ENCODE results near the gene RNF26.

The RNF26 gene

DNA sequence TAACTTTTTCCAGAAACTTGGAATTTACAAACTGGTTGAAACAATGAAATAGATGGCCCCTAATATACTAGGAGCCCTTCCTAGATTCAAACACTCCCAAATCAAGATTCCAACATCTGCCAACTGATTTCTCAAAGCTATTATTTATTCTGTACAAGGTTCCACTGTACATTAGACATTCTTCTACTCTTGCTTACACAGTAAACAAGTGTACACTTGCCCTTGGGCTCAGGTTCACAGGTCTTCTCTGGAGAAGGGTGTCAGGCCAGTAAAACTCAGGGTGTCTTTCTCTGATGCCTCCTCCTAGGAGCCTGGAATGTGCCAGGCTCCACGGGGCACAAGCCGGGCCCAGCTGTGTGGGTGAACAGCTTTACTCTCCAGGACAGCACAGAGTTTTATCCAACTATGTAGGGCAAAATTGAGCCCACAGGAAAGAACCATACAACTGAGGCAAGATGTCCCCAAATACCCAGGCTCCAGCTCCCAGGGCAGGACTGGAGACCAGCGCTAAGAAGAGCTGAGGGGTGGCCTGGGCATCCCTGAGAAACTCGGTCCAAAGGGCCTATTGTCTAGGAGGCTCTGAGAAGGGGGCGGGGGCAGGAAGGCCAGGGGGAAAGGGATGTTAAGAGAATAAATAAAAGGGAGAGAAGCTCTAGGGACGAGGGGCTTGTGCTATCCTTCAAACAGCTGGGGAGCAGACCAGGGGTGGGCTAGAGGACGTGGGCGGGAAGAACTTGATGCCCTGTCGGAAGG is 20.9 kb downstream of the RNF26 start:
- no peak for DNase-seq (ENCODE audit: low read depth in 3 of 3)

DNA sequence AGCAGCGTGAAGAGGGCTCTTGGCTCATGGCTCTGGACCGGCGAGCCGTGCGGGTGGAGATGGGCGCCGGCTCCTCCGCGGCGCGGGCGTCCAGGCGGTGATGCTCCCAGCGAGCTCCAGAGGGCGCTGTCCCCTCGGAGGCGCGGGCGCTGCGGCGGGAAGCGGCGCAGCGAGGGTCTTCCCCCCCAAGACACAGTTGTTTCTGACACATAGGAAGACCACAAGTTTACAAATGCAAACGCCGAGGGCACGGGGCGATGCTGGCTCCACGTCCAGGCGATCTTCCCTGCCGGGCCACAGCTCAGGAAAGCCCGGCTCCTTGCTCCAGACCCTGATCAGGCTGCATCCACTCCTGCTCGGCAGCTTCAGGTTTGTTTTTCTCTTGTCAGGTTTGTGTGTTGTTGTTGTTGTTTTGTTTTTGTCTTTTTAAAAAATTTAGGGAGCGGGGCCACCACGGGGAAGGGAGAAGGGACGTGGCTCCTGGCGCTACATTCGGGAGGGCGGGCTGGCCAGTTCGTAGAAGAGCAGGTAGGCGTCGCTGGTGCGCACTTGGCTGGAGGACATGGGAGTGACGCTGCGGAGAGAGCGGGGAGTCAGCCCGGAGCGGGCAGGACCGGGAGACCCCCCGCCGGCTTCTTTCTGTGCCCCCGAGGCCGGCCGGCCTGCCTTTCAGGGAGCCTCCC is 22.2 kb downstream of the RNF26 start:
- DNase-seq (ENCODE audit: low read depth in 3 of 3) = peak; percentile 42 to 59 (median 54)

DNA sequence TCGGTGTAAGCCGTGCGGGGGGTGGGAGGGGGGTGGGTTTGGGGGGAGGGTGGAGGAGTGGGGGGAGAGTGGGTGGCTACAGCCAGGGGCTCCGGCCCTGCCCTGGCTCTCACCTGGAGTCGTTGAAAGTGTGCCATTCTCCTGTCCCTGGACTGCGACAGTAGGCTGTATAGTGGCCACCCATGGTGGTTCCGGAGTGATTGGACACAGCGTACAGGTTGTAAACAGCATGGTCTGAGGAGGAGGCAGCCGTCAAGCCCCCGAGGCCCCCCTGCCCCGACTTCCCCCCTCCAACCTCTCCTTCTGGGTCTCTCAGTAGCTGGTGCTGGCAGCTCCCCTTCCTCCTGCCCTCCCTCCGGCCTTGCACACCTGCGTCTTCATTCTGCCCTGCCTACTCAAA is 22.7 kb downstream of the RNF26 start:
- DNase-seq (ENCODE audit: low read depth in 3 of 3) = no peak

DNA sequence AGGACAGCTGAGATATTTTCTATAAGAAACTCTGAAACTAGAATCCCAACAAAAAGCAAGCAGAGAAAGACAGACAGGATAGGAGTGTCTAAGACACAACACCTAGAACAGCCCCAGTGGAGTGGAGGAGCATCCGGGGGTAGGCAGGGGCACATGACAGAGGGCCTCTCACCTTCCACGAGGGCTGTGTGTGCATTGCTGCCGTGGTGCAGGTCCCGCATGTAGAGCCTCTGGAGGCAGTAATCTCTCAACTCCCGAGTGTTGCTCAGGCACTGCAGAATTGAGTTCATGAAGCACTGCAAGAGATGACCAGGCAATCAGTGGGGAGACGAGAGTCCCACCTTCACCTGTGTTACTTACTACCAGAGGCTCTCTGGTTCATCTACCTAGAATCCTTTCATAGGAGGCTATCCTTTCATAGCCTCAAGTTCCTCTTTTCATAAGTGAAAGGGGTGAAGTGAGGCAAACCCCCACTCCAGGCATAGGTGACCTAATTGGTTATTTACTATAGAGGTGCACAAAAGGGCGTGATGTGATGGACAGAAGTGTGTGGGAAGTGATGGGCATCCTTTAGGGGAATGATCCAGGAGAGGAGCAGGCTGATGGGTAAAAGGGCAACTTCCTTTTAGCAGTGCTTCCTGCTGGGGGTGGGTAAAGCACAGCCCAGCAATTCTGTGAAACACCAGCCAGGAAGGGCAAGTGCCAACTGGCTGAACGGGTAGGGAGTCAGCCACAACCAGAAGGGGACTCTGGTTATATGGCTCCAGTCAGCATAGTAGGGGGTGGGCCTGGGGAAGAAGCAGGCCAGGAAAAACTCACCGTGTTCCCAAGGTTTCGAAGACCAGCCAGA is 25.3 kb downstream of the RNF26 start:
- no peak for DNase-seq (ENCODE audit: low read depth in 3 of 3)

DNA sequence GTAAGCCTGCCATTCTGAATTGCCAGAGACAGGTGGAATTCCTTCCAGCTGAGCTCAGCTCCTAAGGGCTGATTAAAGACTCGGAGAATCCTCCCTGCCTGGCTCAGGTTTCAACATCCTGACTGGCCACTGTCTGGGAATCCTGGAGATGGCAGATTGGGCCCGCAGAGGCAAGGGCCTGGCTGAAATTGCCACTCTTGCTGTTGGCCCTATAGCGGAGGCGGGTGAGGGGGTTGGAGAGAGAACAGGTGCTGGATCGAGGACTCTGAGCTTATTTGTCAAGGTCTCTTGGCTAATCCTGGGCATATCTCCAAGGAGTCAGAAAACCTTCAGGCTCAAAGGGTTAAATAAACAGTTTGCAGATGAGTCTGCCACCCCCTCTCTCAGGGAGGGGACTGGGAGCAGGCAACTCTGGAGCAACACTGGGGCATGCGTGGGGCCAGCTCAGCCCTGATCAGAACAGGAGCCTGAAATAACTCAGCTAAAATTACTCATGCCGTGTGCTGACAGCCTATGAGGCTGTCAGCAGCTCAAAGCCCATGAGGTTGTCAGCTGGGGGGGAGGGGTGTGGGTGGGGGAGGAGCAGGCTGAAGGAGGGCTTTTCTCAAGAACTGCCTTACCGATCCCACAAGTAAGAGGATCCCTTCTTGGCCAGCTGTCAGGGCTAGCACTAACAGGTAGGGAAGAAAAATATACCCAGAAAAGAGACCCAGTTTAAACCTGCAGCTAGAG is 26.9 kb downstream of the RNF26 start:
- DNase-seq (ENCODE audit: low read depth in 3 of 3) = no peak

DNA sequence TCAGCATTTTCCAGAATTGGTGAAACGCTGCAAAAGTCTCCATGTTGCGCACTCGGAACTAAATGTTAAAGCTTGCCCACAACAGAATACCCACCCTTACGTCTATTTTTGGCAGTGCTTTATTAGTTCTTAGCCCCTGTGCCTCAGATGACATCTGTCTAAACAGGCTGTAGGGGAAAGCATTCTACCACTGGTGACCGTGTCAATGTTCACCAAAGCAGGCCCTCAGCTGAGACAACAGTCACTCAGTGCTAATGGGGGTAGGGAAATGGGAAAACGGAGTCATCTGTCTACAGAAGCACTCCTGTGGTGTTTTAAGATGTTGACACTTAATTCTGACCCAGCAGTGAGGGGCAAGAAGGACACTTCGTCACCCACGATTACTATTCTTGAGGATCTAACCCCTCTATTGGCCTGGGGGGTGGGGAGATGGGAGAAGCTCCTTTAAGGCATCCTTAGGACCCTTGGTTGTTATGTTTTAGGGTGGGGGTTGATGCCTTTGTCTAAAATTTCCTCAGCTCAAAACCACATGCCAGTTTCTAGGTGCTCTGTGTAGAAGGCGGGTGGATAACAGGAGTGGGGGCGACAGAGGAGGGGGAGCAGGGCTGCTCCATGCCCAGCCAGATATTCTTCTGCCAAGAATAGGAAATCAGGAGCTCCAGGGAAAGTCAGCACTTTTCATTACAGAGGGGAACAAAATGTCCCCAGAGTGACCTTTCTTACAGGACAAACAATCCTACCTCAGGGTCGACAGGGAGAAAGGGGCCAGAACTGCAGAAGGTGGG is 27.8 kb downstream of the RNF26 start:
- DNase-seq (ENCODE audit: low read depth in 3 of 3) = no peak

DNA sequence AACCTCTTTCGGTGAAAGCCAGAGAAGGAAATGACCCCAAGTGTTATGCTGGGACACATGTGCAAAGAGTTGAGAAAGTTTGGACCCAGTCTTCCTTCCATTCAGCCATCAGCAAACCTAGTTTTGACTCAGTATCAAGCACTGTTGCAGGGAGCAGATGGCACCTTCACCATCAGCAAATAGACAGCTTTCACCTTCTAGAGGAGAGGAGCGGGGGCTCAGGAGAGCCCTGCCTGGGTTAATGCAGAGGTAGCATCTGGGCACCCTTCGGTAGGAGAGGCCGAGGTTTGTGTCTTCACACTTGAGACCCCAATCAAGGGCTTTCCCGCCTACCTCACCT is 28.4 kb downstream of the RNF26 start:
- no peak for DNase-seq (ENCODE audit: low read depth in 3 of 3)

DNA sequence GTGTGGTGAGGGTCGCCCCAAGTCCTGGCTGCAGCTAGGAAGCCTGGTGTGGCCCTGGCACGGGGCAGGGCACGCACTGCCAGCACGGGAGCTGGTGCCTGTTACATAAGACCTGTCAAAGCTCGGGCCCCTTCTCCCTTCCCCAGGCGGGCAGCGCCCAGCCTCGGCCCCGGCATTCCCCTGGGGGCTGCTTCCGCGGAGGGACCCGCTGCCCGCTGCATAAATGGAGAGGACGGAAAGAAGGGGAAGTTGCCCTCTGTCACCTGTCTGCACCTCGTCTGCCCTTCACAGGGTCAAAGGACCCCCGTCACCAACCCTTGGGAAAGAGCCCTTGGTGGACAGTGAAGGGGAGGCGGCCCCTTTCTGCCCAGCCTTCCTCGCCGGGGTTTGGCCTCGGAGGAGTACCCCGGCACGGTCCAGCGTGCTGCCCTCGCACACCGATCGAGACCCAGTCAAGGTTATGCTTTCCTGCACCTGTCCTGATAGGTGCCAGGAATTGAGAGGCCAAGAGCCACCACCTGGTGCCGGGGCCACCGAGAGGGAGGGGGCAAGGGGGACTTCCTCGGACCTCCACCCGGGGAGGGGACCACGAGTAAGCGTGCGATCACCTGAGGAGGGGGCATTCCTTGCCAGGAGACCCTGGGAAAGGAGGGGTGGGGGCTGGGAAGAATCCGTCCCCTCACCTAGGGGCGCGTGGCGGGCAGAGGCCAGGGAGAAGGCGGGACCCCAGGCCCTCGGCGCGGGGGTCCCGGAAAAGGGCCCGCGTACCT is 28.9 kb downstream of the RNF26 start:
- DNase-seq (ENCODE audit: low read depth in 3 of 3) = no peak

DNA sequence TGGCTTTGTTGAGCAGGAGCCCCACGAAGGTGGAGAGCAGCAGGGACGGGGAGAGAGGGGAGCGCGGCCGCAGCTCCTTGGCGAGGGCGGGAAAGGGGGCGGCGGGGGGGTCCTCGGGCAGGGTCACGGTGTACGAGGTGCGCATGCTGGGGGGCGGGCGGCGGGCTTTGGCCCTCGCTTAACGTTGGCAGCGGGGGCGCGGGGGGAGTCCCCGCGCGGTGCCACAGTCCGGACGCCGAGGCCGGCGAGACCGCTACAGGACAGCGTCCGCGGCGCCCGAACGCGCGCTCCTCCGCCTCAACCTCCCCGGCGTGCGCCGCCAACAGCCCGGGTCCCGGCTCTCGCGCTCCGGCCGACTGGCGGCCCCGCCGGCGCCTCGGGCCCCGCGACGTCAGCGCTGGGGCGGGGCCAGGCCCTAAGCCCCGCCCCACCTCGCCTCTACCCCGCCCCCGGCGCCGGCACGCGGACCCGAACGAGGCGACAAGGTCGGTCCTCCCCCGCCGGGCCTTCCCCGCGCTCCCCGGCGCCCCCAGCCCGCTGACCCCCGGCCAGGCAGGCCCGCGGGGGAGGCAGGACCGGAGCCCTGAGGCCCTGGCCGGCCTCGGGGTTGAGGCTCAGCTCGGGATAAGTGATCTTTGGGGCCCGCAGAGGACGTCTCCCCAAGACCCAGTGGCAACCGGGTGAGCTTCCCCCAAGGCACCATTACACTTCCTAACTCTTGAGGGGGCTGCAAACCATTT is 29.7 kb downstream of the RNF26 start:
- DNase-seq (ENCODE audit: low read depth in 3 of 3) = peak; percentile 37 to 50 (median 47)

DNA sequence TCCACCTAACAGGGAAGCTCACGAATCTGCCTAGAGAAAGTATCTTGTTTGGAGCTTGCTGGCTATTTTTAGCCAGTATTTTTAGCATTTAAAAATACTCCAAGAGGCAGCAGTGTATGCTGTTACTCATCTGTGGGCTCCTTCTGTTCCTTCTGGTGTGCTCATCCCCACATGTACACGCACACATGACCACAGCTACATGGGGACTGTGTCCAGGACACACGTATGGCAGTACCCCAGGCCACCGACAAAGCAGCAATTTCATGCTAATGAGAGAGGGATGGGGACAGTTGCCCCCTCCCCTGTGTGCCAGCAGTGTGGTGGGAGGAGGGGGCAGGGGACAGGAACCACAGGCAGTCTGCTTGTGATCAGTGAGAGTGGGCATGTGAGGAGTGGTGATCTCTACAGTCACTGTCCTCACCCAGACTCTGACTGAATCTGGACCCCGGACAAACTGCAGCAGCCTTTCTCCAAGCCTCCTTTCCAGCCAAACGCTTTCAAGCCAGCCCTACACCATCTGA is 30.8 kb downstream of the RNF26 start:
- DNase-seq (ENCODE audit: low read depth in 3 of 3) = no peak

DNA sequence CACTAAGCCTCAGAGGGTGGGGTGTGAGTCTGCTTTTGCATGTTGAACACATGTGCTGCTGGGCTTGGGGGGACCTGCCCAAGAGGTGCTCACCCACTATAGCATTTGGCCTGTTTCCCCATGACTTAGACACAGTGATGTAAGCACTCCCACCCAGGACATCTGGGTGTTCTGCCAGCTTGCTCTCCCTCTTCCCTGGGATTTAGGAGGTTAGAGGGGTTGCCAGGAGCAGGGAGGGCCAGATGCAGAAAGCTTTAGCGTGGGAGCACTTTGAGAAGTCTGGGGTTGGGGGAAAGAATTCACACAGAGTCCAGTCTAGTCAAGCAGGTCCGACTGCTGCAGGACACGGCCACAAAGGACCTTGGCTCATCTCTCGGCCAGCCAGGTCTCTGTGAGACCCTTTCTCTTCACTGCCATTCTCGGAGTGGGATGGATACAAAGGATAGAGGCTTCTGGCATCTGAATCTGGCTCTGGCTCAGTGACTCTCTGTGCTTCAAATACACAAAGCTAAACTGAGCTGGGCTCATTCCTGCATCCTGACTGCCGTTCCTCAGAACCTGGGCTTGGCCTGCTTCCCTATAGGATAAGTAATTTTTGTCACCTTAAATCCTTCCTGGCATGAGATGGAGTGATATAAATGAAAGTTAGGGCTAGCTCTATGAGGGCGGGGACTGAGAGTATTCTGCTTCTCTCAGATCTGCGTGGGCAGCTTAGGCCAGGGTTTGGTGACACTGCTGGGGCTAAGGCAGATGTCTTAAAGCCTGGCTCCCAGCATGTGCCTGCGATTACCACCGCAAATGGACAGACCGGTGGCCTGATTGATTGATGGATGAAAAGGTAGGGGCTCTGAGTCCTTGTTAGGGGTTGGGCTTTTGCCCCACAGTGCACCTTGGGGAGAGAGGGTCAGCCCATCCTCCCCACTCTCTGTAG is 32.6 kb downstream of the RNF26 start:
- no peak for DNase-seq (ENCODE audit: low read depth in 3 of 3)

DNA sequence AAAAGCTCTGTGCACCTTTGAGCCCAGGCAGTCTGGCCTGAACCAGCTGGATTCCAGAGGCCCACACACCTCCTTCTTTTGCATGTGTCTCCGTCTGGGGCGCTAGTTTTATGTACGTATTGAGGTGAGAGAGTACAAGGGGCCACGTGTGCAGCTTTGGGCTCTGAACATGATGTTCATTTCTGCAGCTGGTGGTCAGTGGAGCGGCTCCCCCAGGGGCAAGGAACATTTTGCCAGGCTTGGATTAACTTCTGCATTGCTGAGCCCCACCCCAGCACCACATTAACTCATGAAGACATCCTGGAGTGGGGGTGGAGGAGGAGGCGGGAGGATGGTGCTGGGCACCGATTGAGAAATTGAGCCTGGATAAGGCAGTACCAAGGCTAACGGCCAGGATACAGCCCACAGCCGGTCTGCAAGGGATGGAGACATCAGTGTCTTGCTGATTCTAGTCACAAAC is 33.4 kb downstream of the RNF26 start:
- no peak for DNase-seq (ENCODE audit: low read depth in 3 of 3)

DNA sequence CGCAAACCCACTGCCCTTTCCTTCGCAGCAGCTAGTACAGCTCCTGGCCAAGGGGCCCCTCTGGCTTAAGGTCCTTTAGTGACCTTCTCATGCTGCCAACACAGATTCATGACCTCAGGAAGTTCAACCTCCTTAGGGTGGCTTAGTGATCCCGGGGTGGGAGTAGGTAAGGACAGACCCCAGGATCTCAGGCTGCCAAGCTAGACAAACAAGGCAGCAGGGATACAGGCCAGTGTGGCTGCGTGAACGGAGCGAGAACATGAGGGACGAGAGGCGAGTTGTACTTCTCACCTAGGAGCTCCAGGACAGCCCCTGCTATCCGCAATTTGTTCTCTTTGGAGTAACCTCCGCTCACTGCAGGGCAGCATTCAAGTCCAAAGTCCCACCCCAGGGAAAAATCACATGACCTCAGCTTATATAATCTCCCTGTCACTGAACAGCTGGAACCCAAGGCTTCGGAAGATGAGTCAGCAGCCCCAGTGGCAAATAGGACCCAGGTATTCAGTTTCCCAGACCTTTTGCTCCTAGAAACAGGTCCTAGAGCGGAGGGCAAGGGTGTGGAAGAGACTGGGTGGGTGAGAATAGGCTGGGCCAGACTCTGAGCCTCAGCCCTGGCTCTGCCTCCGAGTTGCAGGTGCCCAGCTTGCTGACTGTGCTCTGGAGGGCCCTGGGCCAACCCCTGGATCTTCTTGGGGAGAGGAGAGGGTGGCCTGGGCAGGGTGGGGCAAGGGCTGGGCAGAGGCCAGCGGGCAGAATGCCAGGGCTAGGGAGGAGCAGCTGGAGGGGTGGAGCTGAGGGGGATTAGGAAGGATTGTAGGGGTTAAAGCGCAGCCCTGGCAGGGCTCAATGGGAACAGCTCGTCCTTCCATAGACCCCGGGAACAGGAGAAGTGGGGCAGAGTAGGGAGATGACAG is 34.1 kb downstream of the RNF26 start:
- DNase-seq (ENCODE audit: low read depth in 3 of 3) = no peak

DNA sequence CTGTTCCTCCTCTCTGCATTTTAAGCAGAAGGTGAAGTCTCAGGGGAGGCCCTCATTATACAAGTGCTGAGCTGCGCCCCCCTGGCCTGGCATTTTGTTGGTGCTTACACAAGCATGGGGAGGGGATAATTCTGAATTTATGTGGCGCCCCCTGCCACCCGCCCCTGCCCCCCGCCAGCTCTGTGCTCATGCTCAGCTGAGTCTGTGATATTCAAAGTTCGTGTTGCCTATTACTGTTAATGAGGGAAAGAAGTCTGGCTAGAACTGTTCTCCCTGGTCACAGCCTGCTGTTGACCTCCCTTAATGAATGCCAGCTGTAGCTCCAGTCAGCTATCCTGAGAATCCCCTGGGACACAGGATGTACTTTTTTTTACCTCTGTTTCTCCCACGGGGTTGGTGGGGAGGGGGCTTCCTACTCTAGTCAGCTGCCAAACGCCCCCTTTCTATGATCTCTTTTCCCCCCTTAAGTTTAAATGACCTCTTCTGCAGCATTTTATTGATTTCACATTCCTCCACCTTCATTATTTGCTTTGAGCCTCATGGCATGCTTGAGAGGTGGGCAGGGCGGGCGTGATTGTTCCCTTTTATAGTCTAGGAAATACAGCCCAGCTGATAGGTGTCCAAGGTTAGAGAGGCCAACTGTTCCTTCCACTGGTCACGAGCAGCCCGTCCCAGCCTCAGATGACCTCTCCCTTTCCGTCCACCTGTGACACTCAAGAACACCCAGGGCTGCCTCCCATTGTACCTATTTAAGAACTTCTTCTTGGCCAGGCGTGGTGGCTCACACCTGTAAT is 35.0 kb downstream of the RNF26 start:
- DNase-seq (ENCODE audit: low read depth in 3 of 3) = no peak

DNA sequence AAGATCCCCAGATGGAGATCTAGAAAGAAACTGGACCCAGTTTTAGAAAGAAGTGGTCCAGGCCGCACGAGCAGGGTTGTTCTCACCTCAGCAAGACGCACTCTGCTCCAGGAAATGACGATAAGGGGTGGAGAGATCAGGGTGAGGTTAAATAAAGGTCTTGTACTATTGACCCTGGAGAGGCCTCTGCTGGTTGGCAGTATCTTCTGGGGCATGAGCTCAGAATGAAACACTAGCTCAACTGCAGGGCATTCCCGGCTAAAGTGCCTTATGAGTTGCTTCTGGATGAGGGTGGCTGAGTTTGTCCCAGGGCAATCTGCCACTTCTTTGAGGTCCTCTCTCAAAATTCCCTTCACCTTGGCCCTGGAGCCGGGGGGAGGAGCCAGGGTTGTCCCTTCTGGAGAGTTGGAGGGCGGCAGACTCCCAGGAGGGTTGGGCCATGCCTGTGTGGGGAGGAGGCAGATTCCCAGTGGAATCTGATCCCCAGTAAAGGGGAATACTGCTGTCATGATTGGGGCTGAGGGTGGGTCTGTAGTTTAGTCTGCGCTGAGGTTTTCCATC is 36.2 kb downstream of the RNF26 start:
- DNase-seq (ENCODE audit: low read depth in 3 of 3) = no peak

DNA sequence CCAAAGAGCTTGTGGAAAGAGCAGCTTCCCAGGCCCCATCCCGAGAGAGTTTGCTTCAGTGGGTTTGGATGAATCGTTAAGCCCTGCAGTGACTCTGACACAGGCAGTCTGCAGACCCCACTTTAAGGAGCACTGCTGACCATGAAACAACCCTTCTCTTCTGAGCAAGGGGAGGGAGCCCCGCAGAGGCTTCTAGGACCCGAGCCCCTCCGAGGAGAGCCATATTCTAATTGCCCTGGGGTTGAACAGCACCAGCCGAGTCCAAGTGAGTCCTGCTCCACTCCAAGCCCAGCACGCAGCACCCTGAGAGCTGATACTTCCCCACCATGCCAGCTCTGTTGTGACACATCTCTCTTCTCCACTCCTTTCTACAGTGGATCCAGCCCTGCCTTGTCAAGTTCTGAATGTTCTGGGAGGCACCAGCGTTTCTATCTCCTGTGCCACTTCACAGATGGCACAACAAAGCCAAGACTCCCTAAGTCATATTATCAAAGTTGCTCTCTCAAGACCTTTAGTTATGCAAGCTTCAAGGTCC is 36.8 kb downstream of the RNF26 start:
- no peak for DNase-seq (ENCODE audit: low read depth in 3 of 3)
